GM12891 (cell line): ENCODE data around the gene GPLD1. TPM values are rescaled to one million over a fixed set of nuclear protein-coding genes. Genes with fewer than 3 reads are reported as not detected.

Experiments used
- DNase-seq: peaks from one replicate; pipeline ENCODE4 v3.0.0; 2011; ENCODE audit warnings: low spot score; ENCODE audit not compliant: insufficient read length
- FAIRE-seq: peaks from 2 replicates; lab custom pipeline; 2011; peaks lifted over from hg19 to GRCh38; lab: Jason Lieb, UNC
- PAX5 ChIP-seq: IDR thresholded peaks from 2 replicates; pipeline ENCODE4 v1.6.1; 2011; ENCODE audit warnings: low read length, moderate library complexity, mild to moderate bottlenecking; ENCODE audit not compliant: insufficient read depth, severe bottlenecking
- POLR2A ChIP-seq: IDR thresholded peaks from 2 replicates; pipeline ENCODE4 v1.6.1; 2011; ENCODE audit warnings: low read depth, low read length, control low read depth
- POLR2AphosphoS5 ChIP-seq: IDR thresholded peaks from 2 replicates; pipeline ENCODE4 v1.6.1; 2011; ENCODE audit warnings: low read depth, low read length, control low read depth
- POU2F2 ChIP-seq: IDR thresholded peaks from 2 replicates; pipeline ENCODE4 v1.6.1; 2011; ENCODE audit warnings: low read depth, mild to moderate bottlenecking, control low read depth, low read length, moderate library complexity
- SPI1 ChIP-seq: IDR thresholded peaks from 2 replicates; pipeline ENCODE4 v1.6.1; 2011; ENCODE audit warnings: low read depth, low read length, control low read depth
- TAF1 ChIP-seq: IDR thresholded peaks from 2 replicates; pipeline ENCODE4 v1.6.1; 2011; ENCODE audit warnings: low read depth, low read length, control low read depth
- polyA plus RNA-seq: library from polyadenylated mRNA; unstranded; fragments of >200 nt; gene quantifications from one replicate; pipeline ENCODE4 v1.2.1, GENCODE V29; 2012; ENCODE audit warnings: low read depth, missing spikeins, inconsistent platforms; ENCODE audit not compliant: missing spikeins

GPLD1 gene, protein sequence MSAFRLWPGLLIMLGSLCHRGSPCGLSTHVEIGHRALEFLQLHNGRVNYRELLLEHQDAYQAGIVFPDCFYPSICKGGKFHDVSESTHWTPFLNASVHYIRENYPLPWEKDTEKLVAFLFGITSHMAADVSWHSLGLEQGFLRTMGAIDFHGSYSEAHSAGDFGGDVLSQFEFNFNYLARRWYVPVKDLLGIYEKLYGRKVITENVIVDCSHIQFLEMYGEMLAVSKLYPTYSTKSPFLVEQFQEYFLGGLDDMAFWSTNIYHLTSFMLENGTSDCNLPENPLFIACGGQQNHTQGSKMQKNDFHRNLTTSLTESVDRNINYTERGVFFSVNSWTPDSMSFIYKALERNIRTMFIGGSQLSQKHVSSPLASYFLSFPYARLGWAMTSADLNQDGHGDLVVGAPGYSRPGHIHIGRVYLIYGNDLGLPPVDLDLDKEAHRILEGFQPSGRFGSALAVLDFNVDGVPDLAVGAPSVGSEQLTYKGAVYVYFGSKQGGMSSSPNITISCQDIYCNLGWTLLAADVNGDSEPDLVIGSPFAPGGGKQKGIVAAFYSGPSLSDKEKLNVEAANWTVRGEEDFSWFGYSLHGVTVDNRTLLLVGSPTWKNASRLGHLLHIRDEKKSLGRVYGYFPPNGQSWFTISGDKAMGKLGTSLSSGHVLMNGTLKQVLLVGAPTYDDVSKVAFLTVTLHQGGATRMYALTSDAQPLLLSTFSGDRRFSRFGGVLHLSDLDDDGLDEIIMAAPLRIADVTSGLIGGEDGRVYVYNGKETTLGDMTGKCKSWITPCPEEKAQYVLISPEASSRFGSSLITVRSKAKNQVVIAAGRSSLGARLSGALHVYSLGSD
- 1.3 TPM for polyA plus RNA-seq

- DNase-seq, result no peak
- TF ChIP-seq POU2F2 (no peak), TAF1 (no peak), PAX5 (no peak), SPI1 (no peak), POLR2A (no peak), POLR2AphosphoS5 (no peak)
- FAIRE-seq, result no peak
Measured at GRCh38 chr6:24489470-24489869, at the start of gene GPLD1. TSS of gene GPLD1 (minus strand) at chr6:24489578. CDS start at chr6:24489511, 67 bp downstream.

DNA sequence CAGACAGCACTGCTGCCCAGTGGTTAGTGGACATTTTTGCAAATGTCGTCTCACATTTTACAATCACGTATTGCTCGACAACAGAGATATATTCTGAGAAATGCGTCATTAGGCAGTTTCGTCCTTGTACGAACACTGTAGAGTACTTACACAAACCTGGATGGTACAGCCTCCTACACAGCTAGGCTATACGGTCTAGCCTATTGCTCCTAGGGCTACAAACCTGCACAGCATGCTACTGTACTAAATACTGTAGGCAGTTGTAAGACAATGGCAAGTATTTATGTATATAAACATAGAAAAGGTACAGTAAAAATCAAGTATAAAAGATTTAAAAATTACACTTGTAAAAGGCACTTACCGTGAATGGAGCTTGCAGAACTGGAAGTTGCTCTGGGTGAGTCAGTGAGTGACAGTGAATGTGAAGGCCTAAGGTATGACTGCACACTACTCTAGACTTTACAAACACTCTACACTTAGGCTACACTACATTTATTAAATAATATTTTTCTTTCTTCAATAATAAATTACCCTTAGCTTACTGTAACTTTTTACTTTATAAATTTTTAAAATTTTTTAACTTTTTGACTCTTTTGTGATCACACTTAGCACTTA is 48.5 kb upstream of the GPLD1 start:
- TF ChIP-seq TAF1, result no peak
- no peak for TF ChIP-seq POLR2A
- TF ChIP-seq SPI1, result no peak
- no peak for TF ChIP-seq PAX5
- no peak for TF ChIP-seq POLR2AphosphoS5
- TF ChIP-seq POU2F2, result no peak
- FAIRE-seq, result no peak
- no peak for DNase-seq

DNA sequence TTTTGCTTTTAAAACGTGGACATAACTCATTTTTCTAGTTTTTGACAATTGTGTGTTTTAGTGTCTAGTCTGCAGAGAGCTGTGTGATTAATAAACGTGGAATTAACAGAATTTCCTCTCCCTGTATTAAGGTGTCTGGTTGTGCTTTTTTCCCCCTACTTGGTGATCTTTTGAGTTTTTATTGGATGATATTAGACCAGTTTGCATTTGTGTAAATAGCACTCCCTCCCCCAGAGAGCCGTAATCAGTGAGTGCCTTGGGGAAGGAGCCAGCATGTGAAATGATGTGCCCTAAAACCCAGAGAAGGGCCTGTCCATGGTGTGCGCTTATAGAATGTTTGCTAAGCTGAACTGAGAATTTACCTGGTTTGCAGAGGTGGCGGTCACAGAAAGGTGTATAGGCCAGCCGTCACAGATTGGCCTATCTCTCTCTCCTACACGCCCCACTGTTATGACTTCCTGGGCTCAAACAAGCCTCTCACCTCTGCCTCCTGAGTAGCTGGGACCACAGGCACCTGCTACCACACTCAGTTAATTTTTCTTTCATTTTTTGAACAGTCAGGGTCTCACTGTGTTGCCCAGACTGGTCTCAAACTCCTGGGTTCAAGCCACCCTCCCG is 47.8 kb upstream of the GPLD1 start:
- FAIRE-seq, result no peak
- DNase-seq, result no peak
- no peak for TF ChIP-seq POU2F2
- no peak for TF ChIP-seq TAF1
- no peak for TF ChIP-seq POLR2AphosphoS5
- no peak for TF ChIP-seq SPI1
- no peak for TF ChIP-seq POLR2A
- no peak for TF ChIP-seq PAX5

GRCh38 chr6:24536466-24536865 is 47.1 kb upstream of the GPLD1 start:
- no peak for FAIRE-seq
- DNase-seq, result no peak
- no peak for TF ChIP-seq POLR2AphosphoS5
- TF ChIP-seq POU2F2, result no peak
- no peak for TF ChIP-seq TAF1
- TF ChIP-seq POLR2A, result no peak
- TF ChIP-seq SPI1, result no peak
- no peak for TF ChIP-seq PAX5

GRCh38 chr6:24535210-24535609 is 45.8 kb upstream of the GPLD1 start:
- no peak for FAIRE-seq

DNA sequence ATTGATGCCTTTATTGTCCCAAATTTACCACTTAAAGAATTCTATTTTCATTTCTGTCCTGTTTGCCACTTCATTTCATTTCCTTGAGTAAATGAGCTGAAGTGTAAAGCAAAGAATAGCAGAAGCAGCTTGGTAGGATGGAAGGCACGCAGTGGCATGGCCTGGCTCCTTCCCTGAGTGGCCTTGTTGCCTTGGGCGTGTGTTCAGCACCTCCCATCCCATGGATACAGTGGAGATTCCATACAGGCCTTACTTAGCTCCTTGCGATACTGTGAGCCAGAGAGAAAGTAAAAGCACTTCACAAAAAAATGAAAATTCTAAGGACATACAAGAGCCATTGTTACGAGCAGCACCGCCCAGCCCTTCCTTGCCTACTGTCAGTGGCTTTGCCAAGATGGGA is 45.0 kb upstream of the GPLD1 start:
- TF ChIP-seq TAF1 (no peak), PAX5 (no peak), SPI1 (no peak), POU2F2 (no peak), POLR2AphosphoS5 (no peak), POLR2A (no peak)
- DNase-seq, result no peak
- no peak for FAIRE-seq

More at GRCh38 chr6:24535210-24535609, 45.8 kb upstream of the GPLD1 start:
- no peak for DNase-seq
- TF ChIP-seq POLR2AphosphoS5 (no peak), SPI1 (no peak)

DNA sequence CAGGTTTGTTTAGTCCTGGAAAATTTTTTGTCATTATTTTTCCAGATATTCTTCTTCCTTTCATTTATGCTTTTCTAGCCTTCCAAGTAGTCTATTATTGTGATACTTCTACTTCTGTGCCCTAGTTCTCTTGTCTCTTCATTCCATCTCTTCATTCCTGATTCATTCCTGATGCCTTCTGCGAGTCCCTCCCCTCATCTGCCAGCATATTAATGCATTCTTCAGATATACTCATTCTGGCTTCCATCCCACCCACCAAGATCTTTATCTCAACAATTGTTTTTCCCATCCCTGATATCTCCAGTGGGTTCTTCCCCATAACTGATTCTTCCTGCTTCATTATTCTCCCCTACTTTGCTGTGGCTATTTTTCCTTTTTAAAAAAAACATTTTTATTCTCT is 40.6 kb upstream of the GPLD1 start:
- no peak for TF ChIP-seq SPI1
- no peak for TF ChIP-seq PAX5
- TF ChIP-seq POLR2A, result no peak
- TF ChIP-seq TAF1, result no peak
- no peak for TF ChIP-seq POU2F2
- TF ChIP-seq POLR2AphosphoS5, result no peak
- no peak for FAIRE-seq
- DNase-seq, result no peak

DNA sequence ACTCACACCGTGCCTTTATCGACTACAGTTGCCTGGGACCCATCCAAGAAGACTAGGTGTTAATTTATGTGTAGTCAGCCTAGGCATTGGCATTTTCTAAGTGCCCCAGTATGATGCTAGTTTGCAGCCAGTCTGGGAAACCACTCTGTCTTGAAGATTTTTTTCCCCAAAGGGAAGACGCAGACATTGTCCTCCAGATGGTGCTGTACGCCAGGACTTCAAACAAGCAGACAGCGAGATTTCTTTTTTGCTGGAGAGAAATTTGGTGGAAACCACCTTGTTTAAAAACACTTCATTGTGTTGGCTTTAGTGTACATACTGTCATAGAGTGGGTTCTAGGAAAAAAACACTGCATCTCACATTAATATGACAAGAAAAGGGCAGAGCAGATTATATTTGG is 35.4 kb upstream of the GPLD1 start:
- FAIRE-seq (peak; percentile 69), DNase-seq (no peak)

DNA sequence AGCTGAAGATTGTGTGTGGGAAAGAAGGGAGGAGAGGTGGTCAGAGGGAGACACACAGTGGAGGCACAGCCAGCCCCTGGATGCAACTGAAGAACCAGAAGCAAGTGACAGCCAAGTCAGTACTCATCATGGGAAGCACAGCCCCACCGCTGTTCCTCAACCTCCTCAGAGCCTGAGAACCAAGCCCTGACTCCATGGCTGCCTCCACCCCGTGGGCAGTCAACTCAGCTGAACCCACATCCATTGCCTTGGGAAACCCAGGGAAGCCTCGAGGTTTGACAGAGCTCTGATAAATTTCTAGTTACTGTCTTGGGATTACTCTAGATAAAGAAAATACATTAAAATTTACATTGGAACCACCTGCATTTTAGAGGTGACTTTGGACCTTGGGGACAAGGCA is 35.0 kb upstream of the GPLD1 start:
- FAIRE-seq (no peak), DNase-seq (no peak)
- no peak for TF ChIP-seq POLR2A
- no peak for TF ChIP-seq PAX5
- TF ChIP-seq TAF1, result no peak

More for the DNA sequence above, 35.4 kb upstream of the GPLD1 start:
- no peak for TF ChIP-seq PAX5
- TF ChIP-seq SPI1, result no peak
- TF ChIP-seq POU2F2, result no peak
- no peak for TF ChIP-seq POLR2A
- no peak for TF ChIP-seq POLR2AphosphoS5
- no peak for TF ChIP-seq TAF1
